SJCRH30 (cell line): ENCODE data around the gene ZNF283. TPM values are rescaled to one million over a fixed set of nuclear protein-coding genes. Genes with fewer than 3 reads are reported as not detected.

Experiments used
- DNase-seq, 2 experiments: peaks; one replicate each; pipeline ENCODE4 v3.0.0-alpha.2; 2015 to 2020
- H3K27ac ChIP-seq: fragments of 250-450 bp; sonication (Bioruptor Pico); 2 replicates; pipeline ENCODE4 v1.5.1; 2020; ENCODE audit warnings: mild to moderate bottlenecking, moderate library complexity
- H3K27me3 ChIP-seq: fragments of 250-450 bp; sonication (Bioruptor Pico); 2 replicates; pipeline ENCODE4 v1.5.1; 2020; ENCODE audit warnings: mild to moderate bottlenecking, moderate library complexity
- H3K36me3 ChIP-seq: fragments of 250-450 bp; sonication (Bioruptor Pico); 2 replicates; pipeline ENCODE4 v1.5.1; 2020; ENCODE audit warnings: mild to moderate bottlenecking, moderate library complexity
- H3K4me1 ChIP-seq: fragments of 250-450 bp; sonication (Bioruptor Pico); 2 replicates; pipeline ENCODE4 v1.5.1; 2020; ENCODE audit warnings: mild to moderate bottlenecking, moderate library complexity
- H3K4me3 ChIP-seq: fragments of 250-450 bp; sonication (Bioruptor Pico); 2 replicates; pipeline ENCODE4 v1.5.1; 2020; ENCODE audit warnings: mild to moderate bottlenecking, moderate library complexity
- H3K9me3 ChIP-seq: fragments of 250-450 bp; sonication (Bioruptor Pico); replicated peaks from 2 replicates; pipeline ENCODE4 v1.5.1; 2020; ENCODE audit warnings: mild to moderate bottlenecking, moderate library complexity
- total RNA-seq: library from RNA; depleted of rRNA; stranded (reverse); fragments of >200 nt; shearing (Covaris generic); gene quantifications from 2 replicates; pipeline ENCODE4 v1.2.3, GENCODE V29; 2014; rRNA removed

Gene ZNF283
- total RNA-seq: 9.7 and 15.0 TPM in 2 replicates

DNA sequence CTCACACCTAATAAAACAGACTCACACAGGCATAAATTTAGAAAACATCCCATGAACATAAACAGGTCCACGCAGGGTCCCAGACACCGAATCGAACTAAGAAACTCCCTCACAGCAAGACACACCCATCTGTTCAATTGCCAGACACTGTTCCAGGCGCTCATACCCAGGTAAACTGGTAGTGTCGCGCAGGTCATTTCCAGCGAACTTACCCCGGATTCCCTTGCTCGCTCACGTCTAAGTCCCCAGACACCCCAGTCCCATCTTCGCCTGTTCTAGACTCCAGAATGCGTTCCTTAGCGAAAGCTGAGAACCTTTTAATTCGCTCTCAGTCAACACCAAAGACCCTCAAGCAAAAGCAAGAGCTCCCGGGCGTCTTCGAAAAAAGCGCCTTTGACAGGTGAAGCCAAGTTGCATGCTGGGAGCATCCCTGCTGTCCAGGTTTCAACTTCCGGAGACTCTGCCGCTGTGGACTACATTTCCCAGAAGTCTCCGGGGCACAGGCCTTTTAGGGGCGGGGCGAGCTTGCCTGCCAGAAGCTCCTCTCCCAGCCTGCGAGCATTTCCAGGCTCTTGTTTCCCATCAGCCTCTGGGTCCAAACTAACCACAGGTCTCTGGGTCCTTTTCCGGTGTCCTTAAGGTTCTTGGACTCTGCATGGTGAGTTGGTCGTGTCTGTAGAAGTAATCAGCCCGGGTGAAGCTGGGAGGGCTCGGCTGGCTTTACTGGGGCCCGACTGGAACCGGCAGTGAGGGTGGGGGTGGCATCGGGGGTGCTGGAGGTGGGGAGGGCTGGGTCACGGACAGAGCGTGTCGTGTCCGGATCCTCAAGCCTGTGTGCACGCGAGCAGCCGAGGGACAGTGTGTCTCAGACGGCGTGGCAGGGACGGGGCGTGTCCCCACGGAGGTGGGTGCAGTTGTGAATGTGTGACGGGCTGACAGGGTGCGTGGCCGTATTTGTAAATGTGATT lies at the start of gene ZNF283:
TSS of gene ZNF283 (plus strand) at position 535 of the 968 bp plus-strand sequence. CDS start 6,184 bp downstream, outside the sequence.
- H3K4me1 ChIP-seq: no peaks in the 10 kb centered on the region
- peaks cover 26% of the 10 kb centered on the region for H3K36me3 ChIP-seq
- peak within 1 kb of the TSS; percentile 45; the same call in 1 of the 2 replicates for H3K27ac ChIP-seq
- H3K9me3 ChIP-seq: no peaks in the 10 kb centered on the region
- H3K4me3 ChIP-seq: peak within 1 kb of the TSS; percentile 68
- H3K27me3 ChIP-seq: no peaks in the 10 kb centered on the region
- peak; percentile 89 to 92 for DNase-seq

DNA sequence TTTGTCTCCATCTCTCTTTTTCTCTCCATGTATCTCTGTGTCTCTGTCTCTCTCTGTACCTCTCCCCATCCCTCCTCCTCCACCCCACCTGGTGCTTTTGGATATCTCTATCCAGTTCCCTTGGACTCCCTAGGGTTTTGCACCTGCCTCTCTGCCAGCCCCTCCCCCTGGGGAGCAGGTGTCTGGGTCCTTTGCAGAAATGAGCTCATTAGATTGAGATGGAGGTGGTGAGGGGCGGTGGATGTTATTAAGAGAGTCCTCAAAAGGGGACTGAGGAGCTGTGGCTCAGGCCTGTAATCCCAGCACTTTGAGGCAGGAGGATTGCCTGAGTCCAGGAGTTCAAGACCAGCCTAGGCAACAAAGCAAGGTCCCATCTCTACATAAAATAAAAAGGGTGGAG lies 48.5 kb upstream of the ZNF283 start:
- no peak overlapping the region for H3K27ac ChIP-seq
- H3K36me3 ChIP-seq: no peaks in the 10 kb centered on the region
- no peaks in the 10 kb centered on the region for H3K27me3 ChIP-seq
- no peak overlapping the region for H3K4me3 ChIP-seq
- H3K9me3 ChIP-seq: no peaks in the 10 kb centered on the region
- peaks cover 8% of the 10 kb centered on the region; the same call in 1 of the 2 replicates for H3K4me1 ChIP-seq
- no peak for DNase-seq

DNA sequence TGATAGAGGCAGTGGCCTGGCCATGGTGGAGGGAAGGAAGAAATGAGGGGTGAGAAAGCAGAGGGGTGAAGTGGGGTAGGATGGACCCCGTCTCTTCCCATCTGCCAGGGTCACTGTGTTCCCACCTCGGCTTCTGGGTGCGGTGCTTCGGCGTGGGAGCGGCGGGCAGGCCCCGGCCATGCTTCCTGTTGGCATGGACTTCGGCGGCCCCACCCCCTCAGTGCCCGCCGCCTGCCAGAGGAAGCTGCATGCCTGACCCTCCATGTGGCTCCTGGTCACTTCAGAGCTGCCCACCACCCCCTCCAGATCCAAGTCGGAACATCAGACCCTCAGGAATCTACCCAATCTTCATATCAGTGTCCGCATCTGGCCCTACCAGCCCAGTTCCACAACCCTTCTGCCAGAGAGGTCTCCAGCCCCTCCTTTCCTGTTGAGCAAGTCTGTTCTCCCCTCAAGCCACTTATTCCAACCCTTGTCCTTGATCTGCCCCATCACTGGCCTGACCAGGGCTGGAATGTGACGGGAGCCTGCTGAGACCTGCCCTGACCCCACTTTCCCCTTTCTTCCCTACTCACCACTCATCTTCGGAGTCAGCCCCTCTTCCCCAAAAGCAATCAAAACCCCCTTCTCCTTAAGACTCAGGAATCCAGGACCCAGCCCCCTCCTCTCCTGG lies 47.8 kb upstream of the ZNF283 start:
- peaks cover 10% of the 10 kb centered on the region; the same call in 1 of the 2 replicates for H3K4me1 ChIP-seq
- no peaks in the 10 kb centered on the region for H3K9me3 ChIP-seq
- no peak overlapping the region for H3K27ac ChIP-seq
- H3K36me3 ChIP-seq: no peaks in the 10 kb centered on the region
- no peak overlapping the region for H3K4me3 ChIP-seq
- no peak for DNase-seq
- H3K27me3 ChIP-seq: no peaks in the 10 kb centered on the region

DNA sequence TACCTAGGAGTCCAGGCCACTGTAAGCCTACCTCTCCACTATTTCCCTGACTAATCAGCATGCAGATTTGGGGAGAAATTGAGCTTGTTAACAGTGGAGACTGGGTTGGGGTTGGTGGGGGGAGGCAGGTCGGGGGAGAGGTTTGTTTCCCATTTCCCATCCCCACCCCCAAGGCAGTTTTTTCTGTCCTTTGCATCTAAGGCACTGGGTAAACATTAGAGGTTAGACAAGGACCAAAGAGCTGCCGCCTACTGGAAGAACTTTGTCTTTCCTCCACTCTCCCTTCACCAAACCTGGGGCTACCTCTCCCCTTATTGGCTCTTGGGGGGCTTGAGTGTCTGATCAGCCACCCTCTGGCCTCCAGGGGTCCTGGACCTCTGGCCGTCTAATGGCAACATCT lies 47.3 kb upstream of the ZNF283 start:
- no peaks in the 10 kb centered on the region for H3K36me3 ChIP-seq
- H3K4me1 ChIP-seq: peaks cover 13% of the 10 kb centered on the region; the same call in 1 of the 2 replicates
- no peak for DNase-seq
- H3K27ac ChIP-seq: no peak overlapping the region
- H3K27me3 ChIP-seq: no peaks in the 10 kb centered on the region
- H3K9me3 ChIP-seq: no peaks in the 10 kb centered on the region
- H3K4me3 ChIP-seq: no peak overlapping the region

DNA sequence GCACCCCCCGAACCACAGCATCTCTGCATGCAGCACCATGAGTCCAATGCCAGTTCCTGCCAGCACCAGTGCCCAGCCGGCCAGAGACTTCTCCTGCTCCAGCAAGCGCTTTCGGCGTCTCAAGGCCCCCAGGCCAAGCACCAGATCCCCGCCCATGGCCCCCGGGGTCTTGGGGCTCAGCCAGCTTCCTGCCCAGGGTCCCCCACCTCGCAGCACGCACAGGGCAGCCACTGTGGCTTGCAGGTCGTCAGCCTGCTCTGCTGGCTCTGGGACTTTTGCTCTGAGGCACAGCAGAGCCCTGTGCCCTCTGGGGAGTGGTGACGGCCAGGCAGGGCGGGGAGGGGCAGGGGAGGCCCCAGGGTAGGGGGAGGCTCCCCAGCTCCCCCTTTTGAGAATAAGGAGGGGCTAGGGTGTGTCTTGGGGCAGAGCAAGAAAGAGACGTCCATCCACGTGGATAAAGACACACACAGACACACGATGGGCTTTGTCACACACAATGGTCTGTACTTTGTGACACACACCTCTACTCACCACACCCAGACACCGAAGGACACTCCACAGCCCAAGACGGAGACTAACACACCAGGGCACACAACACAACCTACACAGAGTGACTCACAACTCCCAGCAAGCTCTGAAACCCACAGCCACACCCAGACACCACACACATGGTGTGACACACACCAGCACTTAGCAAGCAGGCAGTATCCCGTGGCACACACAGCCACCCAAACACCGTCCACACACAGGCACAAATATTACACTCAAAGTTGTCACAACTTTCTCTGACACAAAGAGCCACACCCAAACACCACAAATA lies 46.2 kb upstream of the ZNF283 start, which contains the start of gene KCNN4:
TSS of gene KCNN4 (minus strand) at position 268 of the 820 bp plus-strand sequence. CDS start at position 156, 112 bp downstream.
- no peak within 1 kb of the TSS for H3K4me3 ChIP-seq
- no peaks in the 10 kb centered on the region for H3K27me3 ChIP-seq
- DNase-seq: no peak
- no peaks in the 10 kb centered on the region for H3K9me3 ChIP-seq
- H3K36me3 ChIP-seq: no peaks in the 10 kb centered on the region
- H3K4me1 ChIP-seq: peaks cover 13% of the 10 kb centered on the region; the same call in 1 of the 2 replicates
- no peak within 1 kb of the TSS for H3K27ac ChIP-seq

DNA sequence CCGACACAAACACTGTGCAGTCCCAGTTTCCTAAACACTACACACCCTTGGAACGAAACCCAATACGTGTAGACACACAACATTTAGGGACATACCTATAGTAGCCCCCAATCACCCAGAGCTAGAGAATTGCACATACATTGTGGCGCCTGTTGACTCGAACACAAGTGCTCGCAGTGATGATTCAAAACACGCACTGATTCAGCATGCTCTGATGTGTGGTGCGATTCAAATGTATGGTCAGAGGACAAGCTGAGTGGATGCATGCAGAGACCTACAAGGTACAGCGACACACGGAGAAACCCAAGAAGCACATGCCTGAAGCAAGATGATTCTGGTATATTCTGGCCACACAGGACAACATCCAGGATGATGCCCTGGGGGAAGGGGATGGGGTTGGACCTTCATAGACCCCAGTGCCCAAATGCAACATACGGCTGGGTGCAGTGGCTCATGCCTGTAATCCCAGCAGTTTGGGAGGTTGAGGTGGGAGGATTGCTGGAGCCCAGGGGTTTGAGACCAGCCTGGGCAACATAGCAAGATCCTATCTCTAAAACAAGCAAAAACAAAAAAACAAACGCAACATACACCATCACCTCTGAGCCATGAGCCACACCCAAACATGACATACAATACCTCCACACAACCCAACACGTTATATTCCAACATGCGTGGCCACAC lies 45.4 kb upstream of the ZNF283 start:
- Histone ChIP-seq H3K4me3 (no peak overlapping the region), H3K27me3 (no peaks in the 10 kb centered on the region), H3K4me1 (peaks cover 13% of the 10 kb centered on the region; the same call in 1 of the 2 replicates), H3K9me3 (no peaks in the 10 kb centered on the region), H3K36me3 (no peaks in the 10 kb centered on the region), H3K27ac (no peak overlapping the region)
- no peak for DNase-seq

DNA sequence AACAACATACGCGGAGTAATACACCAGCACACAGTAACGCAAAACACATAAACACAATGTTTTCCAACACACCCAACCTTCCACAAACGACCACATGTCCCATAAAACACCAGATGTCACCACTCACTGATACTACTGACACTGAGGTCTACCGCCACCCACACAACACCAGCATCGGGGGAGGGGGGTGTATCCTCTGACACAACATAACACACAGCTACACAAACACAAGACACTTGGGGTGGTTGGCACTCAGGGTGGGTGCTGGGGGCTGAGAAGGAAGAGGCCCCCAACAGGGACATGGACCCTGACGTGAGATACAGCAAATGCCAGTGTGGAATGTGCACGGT lies 44.8 kb upstream of the ZNF283 start:
- Histone ChIP-seq H3K4me1 (peaks cover 13% of the 10 kb centered on the region; the same call in 1 of the 2 replicates), H3K9me3 (no peaks in the 10 kb centered on the region), H3K36me3 (no peaks in the 10 kb centered on the region), H3K27ac (no peak overlapping the region), H3K27me3 (no peaks in the 10 kb centered on the region), H3K4me3 (no peak overlapping the region)
- no peak for DNase-seq

DNA sequence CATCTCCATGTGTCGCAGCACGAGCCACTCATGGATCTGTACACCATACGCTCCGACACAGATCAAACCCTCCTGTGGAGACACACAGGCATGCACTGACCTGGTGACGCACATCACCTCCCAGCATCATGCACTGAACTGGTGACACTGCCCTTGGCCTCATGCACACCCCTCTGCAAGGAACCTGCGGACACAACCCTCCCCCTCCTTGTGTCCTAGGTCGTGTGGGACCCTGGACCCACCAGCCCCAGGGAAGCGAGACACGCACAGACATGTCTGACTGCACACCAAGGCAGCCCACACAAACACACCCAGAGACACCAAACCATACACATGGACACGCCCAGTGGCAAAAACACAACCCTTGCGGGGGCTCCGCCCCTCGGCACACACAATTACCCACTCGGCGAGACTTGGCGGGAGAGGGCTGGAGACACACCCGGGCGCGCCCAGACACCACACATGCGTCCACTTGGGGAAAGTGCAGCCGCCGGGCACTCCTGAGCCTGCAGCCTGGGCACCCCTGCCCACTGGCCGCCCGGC lies 44.4 kb upstream of the ZNF283 start:
- no peaks in the 10 kb centered on the region for H3K9me3 ChIP-seq
- H3K27ac ChIP-seq: no peak overlapping the region

DNA sequence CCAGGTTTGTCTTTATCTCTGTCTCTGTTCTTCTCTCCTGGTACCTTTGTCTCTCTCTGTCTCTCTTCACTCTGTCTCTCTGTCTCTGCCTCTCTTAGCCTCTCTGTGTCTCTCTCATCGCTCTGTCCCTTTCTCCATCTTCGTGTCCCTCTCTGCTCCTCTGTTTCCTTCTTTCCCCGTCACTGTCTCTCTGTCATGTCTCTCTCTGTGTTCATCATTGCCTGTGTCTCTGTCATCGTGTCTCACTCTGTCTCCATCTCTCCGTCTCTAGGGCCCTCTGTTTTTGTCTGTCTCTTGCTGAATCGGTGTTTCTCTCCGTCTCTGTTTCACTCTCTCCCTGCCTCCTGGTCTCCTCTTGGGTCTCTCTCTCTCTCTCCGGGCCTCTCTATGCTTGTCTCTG lies 43.5 kb upstream of the ZNF283 start:
- Histone ChIP-seq H3K27ac (no peak overlapping the region), H3K27me3 (no peaks in the 10 kb centered on the region)

More for the DNA sequence above, 44.4 kb upstream of the ZNF283 start:
- Histone ChIP-seq H3K27me3 (no peaks in the 10 kb centered on the region), H3K4me1 (peaks cover 11% of the 10 kb centered on the region; the same call in 1 of the 2 replicates), H3K36me3 (no peaks in the 10 kb centered on the region), H3K4me3 (no peak overlapping the region)
- DNase-seq: no peak

DNA sequence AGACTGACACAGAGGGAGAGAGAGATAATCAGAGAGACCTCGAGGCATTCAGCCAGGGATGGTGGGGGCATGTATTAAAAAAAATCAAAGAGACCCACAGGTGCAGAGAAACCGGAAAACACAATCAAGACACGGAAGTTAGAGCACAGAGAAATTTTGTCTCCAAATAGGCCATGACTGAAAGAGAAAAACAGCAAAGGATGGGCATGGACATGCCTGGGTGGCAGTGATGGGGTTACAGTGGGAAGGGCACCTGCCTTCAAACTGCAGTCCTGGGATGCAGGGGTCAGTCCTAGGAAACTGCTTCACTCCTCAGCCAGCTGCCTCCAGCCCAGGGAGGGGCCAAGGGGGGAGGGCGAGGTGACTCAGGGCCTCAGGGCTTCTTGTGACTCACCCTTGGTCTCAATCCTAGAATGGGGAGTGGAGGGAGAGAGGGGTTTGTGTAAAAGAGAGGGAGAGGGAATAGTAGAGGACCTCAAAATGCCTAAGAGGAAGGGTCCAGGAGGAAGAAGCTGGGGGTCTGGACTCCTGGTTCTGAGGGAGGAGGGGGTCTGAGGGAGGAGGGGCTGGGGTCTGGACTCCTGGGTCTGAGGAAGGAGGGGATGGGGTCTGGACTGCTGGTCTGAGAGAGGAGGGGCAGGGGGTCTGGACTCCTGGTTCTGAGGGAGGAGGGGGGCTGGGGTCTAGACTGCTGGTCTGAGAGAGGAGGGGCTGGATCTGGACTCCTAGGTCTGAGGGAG lies 42.7 kb upstream of the ZNF283 start:
- Histone ChIP-seq H3K4me1 (peaks cover 5% of the 10 kb centered on the region; the same call in 1 of the 2 replicates), H3K27me3 (no peaks in the 10 kb centered on the region), H3K27ac (no peak overlapping the region), H3K4me3 (no peak overlapping the region), H3K36me3 (no peaks in the 10 kb centered on the region), H3K9me3 (no peaks in the 10 kb centered on the region)
- peak; percentile 64 to 67 for DNase-seq

More for the DNA sequence above, 43.5 kb upstream of the ZNF283 start:
- Histone ChIP-seq H3K4me3 (no peak overlapping the region), H3K4me1 (peaks cover 5% of the 10 kb centered on the region; the same call in 1 of the 2 replicates), H3K36me3 (no peaks in the 10 kb centered on the region), H3K9me3 (no peaks in the 10 kb centered on the region)
- DNase-seq: no peak

DNA sequence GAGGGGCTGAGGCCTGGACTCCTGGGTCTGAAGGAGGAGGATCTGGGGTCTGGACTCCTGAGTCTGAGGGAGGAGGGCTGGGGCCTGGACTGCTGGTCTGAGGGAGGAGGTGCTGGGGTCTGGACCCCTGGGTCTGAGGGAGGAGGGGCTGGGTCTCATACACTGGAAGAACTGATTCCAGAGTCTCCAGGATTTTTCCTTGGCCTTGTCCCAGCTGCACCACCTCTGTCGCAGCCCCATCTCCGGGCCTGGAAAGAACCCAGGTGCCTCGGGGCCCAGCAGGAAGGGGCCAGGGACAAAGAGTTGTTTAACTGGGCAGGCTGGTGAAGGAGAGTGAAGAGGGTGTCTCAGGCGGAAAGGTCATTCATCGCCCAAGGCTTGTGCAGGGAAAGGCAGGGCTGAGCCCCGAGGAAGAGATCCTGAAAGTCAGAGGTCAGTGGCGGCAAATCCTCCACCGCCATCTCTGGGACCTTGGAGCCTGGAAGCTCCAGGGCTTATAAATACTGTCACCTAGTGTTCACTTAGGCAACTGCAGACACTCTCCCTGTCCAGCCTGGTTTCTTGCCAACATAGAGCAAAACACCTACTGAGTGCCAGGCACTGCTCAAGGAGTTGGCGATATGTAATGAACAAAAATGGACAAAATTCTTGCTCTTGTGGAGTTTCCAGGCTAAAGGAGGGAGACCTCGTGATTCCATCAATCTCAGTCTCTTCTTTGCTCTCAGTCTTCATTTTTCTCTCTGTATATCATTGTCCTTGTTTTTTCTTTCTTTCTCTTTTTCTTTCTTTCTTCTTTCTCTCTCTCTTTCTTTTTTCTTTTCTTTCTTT lies 41.9 kb upstream of the ZNF283 start:
- no peaks in the 10 kb centered on the region for H3K27me3 ChIP-seq
- H3K27ac ChIP-seq: no peak overlapping the region
- H3K36me3 ChIP-seq: no peaks in the 10 kb centered on the region
- H3K9me3 ChIP-seq: no peaks in the 10 kb centered on the region
- peak; percentile 61 to 82 for DNase-seq
- H3K4me3 ChIP-seq: peak overlapping the region; percentile 25
- peaks cover 5% of the 10 kb centered on the region; the same call in 1 of the 2 replicates for H3K4me1 ChIP-seq

DNA sequence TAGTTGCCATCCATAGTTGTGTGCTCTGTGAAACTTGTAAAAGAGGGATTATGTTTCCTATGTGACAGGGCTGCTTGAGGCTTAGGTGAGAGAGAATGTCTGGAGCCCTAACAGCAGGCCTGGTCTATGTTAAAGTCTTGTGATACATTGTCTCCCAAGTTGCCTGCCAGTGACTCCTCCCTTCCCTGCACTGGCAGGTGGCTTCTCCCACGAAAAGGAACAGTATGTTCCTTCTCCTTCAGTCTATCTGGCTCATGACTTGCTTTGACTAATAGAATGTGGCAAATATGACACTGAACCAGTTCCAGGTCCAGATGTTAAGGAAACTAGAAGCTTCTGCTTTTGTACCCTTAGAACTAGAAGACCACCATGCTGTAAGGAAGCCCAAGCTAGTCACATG lies 40.5 kb upstream of the ZNF283 start:
- Histone ChIP-seq H3K27ac (no peak overlapping the region), H3K4me1 (peaks cover 5% of the 10 kb centered on the region; the same call in 1 of the 2 replicates), H3K4me3 (no peak overlapping the region), H3K9me3 (no peaks in the 10 kb centered on the region), H3K36me3 (no peaks in the 10 kb centered on the region), H3K27me3 (no peaks in the 10 kb centered on the region)
- DNase-seq: no peak
